Vagina (tissue), 2 donors: ENCODE data around the gene MEG3. TPM values are rescaled to one million over a fixed set of nuclear protein-coding genes. Genes with fewer than 3 reads are reported as not detected.

ENCODE experiments used
- microRNA counts, 2 donors: library from miRNA; unstranded; fragments of <30 nt; microRNA quantifications; one replicate each; lab custom pipeline; 2016 to 2017
- microRNA-seq: library from miRNA; unstranded; fragments of <30 nt; microRNA quantifications from one replicate; pipeline ENCODE4, GENCODE V29; 2017; ENCODE audit warnings: borderline number of aligned reads, borderline replicate concordance
- small RNA-seq: library from RNA; depleted of rRNA; stranded (forward); fragments of <200 nt; gene quantifications from one replicate; pipeline ENCODE3, GENCODE V24; 2016
- total RNA-seq: library from RNA; depleted of rRNA; stranded (reverse); fragments of >200 nt; gene quantifications from one replicate; pipeline ENCODE4 v1.2.3, GENCODE V29; 2016

The MEG3 gene
- total RNA-seq, 1 donor from 2014 or later = 126 TPM

MicroRNAs encoded within 50 kb of the gene (microRNA counts, 767-probe panel; counts per million panel counts)
- microRNA hsa-miR-127-3p (lab: Ali Mortazavi, UCI) (3,783 to 4,630 counts per million in 2 donors), microRNA hsa-miR-127-5p (lab: Ali Mortazavi, UCI) (238 to 261 counts per million in 2 donors), microRNA hsa-miR-136-5p (lab: Ali Mortazavi, UCI) (238 to 261 counts per million in 2 donors), microRNA hsa-miR-337-3p (lab: Ali Mortazavi, UCI) (238 to 2,128 counts per million in 2 donors), microRNA hsa-miR-337-5p (lab: Ali Mortazavi, UCI) (3,492 to 3,510 counts per million in 2 donors), microRNA hsa-miR-431-5p (lab: Ali Mortazavi, UCI) (238 to 261 counts per million in 2 donors), microRNA hsa-miR-432-5p (lab: Ali Mortazavi, UCI) (238 to 261 counts per million in 2 donors), microRNA hsa-miR-433 (lab: Ali Mortazavi, UCI) (238 to 2,751 counts per million in 2 donors), microRNA hsa-miR-493-3p (lab: Ali Mortazavi, UCI) (238 to 261 counts per million in 2 donors), microRNA hsa-miR-665 (lab: Ali Mortazavi, UCI) (238 to 261 counts per million in 2 donors), microRNA hsa-miR-770-5p (lab: Ali Mortazavi, UCI) (238 to 261 counts per million in 2 donors)

Small RNAs within 50 kb of the gene (microRNA-seq; reads per million reads assigned to microRNA genes)
- gene MIR127 = 886 reads per million, percentile 77 among the genes with 10 or more reads in this experiment
- gene MIR136 = 12.4 reads per million, percentile 25 among the genes with 10 or more reads in this experiment
- gene MIR2392 = not detected
- 238 reads per million, percentile 62 among the genes with 10 or more reads in this experiment for gene MIR337
- gene MIR431 = 7.2 reads per million, percentile 15 among the genes with 10 or more reads in this experiment
- 47.4 reads per million, percentile 42 among the genes with 10 or more reads in this experiment for gene MIR432
- gene MIR433 = 31.1 reads per million, percentile 38 among the genes with 10 or more reads in this experiment
- 91.9 reads per million, percentile 51 among the genes with 10 or more reads in this experiment for gene MIR493
- gene MIR665 = not detected

Small RNAs within 50 kb of the gene (small RNA-seq; reads per million reads assigned to genes)
- gene AL117190.3 = not detected
- gene MIR127 = not detected
- not detected for gene MIR136
- not detected for gene MIR2392
- gene MIR337 = 2.8 reads per million, percentile 73 among the genes with 10 or more reads in this experiment
- gene MIR431 = not detected
- not detected for gene MIR432
- gene MIR433 = not detected
- gene MIR493 = 1.5 reads per million, percentile 42 among the genes with 10 or more reads in this experiment
- not detected for gene RF01928
- gene RF02145 = not detected
- 0.43 reads per million for gene SNORD112

Other genes with a start within 250 kb of the MEG3 start
- gene BEGAIN, start 238.7 kb upstream of the MEG3 start, total RNA-seq = 3.4 TPM
- 8.6 TPM for gene DLK1, start 99.2 kb upstream of the MEG3 start, total RNA-seq
- not detected for gene RTL1, start 77.6 kb downstream of the MEG3 start, total RNA-seq